ENCODE results near the gene ALG8.

ALG8 gene

DNA sequence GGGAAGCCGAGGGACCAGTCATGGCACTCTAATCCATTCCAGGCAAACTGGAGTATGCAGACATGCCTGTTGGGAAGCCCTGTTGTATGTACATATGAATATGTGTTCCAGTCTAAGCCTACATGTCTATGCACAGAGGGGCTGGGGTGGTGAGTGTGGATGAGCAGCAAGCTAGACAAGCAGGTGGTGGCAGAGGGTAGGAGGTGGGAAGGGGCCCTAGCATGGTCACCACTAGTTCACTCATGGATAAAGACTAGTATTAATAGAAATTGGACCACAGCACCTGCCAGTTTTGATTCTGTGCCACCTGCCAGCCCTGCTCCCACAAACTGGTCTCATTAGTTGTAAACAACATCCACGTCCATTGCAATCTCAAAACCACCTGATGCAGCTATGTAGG is 74.2 kb downstream of the ALG8 start:
- Histone ChIP-seq H3K27ac (ENCODE audit: low read length, poor library complexity, severe bottlenecking) (no peak overlapping the region), H3K23ac (ENCODE audit: low read length in 2 of 2) (peak overlapping the region in 1 of 2 experiments; percentile 50), H4K8ac (ENCODE audit: low read length) (no peak overlapping the region), H2BK5ac (ENCODE audit: low read depth, low read length, poor library complexity, severe bottlenecking) (no peak overlapping the region), H3K4ac (ENCODE audit: low read depth in 1 of 2, low read length in 2 of 2) (no peak overlapping the region), H2BK12ac (ENCODE audit: low read length in 2 of 2) (no peak overlapping the region), H3K9ac (ENCODE audit: low read length) (no peak overlapping the region), H3K18ac (ENCODE audit: low read depth in 1 of 2, low read length in 2 of 2) (no peak overlapping the region), H3K4me3 (ENCODE audit: insufficient read depth in 1 of 2, low read depth in 1 of 2, low read length in 2 of 2) (no peak overlapping the region), H2BK120ac (ENCODE audit: low read depth, low read length) (no peak overlapping the region), H2BK15ac (ENCODE audit: low read depth, poor library complexity, severe bottlenecking) (no peak overlapping the region), H3K4me2 (ENCODE audit: low read length, poor library complexity, severe bottlenecking) (no peak overlapping the region), H2AK5ac (ENCODE audit: low read length, severe bottlenecking) (no peak overlapping the region), H3K79me1 (replicated peaks; ENCODE audit: low read length, poor library complexity, severe bottlenecking) (peaks cover 4% of the 10 kb centered on the region), H2AFZ (ENCODE audit: low read depth, low read length) (no peak overlapping the region), H3K4me1 (ENCODE audit: control insufficient read depth, insufficient read depth, low read depth, low read length) (no peaks in the 10 kb centered on the region), H3K36me3 (ENCODE audit: control insufficient read depth in 1 of 2, insufficient read depth in 2 of 2, low read depth in 1 of 2, low read length in 2 of 2) (peaks cover 15 to 27% of the 10 kb centered on the region in 2 experiments), H3K14ac (ENCODE audit: low read length in 2 of 2) (no peak overlapping the region), H4K91ac (ENCODE audit: low read length) (no peak overlapping the region), H3K27me3 (ENCODE audit: control insufficient read depth in 1 of 2, insufficient read depth in 1 of 2, low read length in 2 of 2) (no peaks in the 10 kb centered on the region), H3K9me3 (ENCODE audit: control insufficient read depth, low read length) (no peaks in the 10 kb centered on the region)
- no peak for DNase-seq
- 100% methylated on average over 2 of the region's 2 CpGs for WGBS

DNA sequence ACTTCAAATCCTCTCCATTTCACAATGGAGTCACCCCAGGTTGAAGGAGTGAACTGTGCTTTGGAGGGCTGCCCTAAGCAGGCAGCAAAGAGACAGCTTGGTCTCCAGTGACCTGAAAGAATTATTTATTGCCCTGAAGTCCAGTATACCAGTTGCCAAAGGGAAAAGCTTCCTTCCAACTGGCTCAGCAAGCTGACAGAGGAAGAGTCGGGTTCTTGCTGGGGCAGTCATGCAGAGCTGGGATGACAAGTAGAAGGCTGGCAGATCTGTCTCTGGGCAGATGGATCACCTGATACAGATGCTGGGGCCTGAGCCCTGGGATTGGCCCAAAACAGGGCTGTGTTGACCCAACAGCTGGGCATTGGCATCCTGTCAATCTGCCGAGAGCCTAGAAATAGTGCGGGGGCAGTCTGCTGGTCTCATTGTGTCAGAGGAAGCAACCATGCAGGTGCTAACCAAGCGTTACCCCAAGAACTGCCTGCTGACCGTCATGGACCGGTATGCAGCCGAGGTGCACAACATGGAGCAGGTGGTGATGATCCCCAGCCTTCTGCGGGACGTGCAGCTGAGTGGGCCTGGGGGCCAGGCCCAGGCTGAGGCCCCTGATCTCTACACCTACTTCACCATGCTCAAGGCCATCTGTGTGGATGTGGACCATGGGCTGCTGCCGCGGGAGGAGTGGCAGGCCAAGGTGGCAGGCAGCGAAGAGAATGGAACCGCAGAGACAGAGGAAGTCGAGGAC is 75.8 kb downstream of the ALG8 start, which contains the start of gene THRSP:
Gene THRSP (plus strand): TSS at position 422 of the 742 bp plus-strand sequence. CDS start 21 bp downstream, at position 443.
- Histone ChIP-seq H3K27me3 (ENCODE audit: control insufficient read depth in 1 of 2, insufficient read depth in 1 of 2, low read length in 2 of 2) (no peaks in the 10 kb centered on the region), H3K4me2 (ENCODE audit: low read length, poor library complexity, severe bottlenecking) (no peak within 1 kb of the TSS), H4K8ac (ENCODE audit: low read length) (peak within 1 kb of the TSS; percentile 14), H2AK5ac (ENCODE audit: low read length, severe bottlenecking) (no peak within 1 kb of the TSS), H3K4ac (ENCODE audit: low read depth in 1 of 2, low read length in 2 of 2) (no peak within 1 kb of the TSS), H3K27ac (ENCODE audit: low read length, poor library complexity, severe bottlenecking) (no peak within 1 kb of the TSS), H3K23ac (ENCODE audit: low read length in 2 of 2) (no peak within 1 kb of the TSS), H3K18ac (ENCODE audit: low read depth in 1 of 2, low read length in 2 of 2) (no peak within 1 kb of the TSS), H3K9me3 (ENCODE audit: control insufficient read depth, low read length) (no peaks in the 10 kb centered on the region), H3K4me1 (ENCODE audit: control insufficient read depth, insufficient read depth, low read depth, low read length) (no peaks in the 10 kb centered on the region), H3K36me3 (ENCODE audit: control insufficient read depth in 1 of 2, insufficient read depth in 2 of 2, low read depth in 1 of 2, low read length in 2 of 2) (peaks cover 9 to 11% of the 10 kb centered on the region in 2 experiments), H2BK15ac (ENCODE audit: low read depth, poor library complexity, severe bottlenecking) (no peak within 1 kb of the TSS), H2BK120ac (ENCODE audit: low read depth, low read length) (no peak within 1 kb of the TSS), H2BK5ac (ENCODE audit: low read depth, low read length, poor library complexity, severe bottlenecking) (no peak within 1 kb of the TSS), H3K79me1 (replicated peaks; ENCODE audit: low read length, poor library complexity, severe bottlenecking) (peaks cover 4% of the 10 kb centered on the region), H2BK12ac (ENCODE audit: low read length in 2 of 2) (no peak within 1 kb of the TSS), H2AFZ (ENCODE audit: low read depth, low read length) (no peak within 1 kb of the TSS), H3K9ac (ENCODE audit: low read length) (no peak within 1 kb of the TSS), H3K4me3 (ENCODE audit: insufficient read depth in 1 of 2, low read depth in 1 of 2, low read length in 2 of 2) (no peak within 1 kb of the TSS), H4K91ac (ENCODE audit: low read length) (no peak within 1 kb of the TSS), H3K14ac (ENCODE audit: low read length in 2 of 2) (no peak within 1 kb of the TSS)
- WGBS, result 96% methylated on average over 14 of the region's 14 CpGs
- DNase-seq, result no peak

DNA sequence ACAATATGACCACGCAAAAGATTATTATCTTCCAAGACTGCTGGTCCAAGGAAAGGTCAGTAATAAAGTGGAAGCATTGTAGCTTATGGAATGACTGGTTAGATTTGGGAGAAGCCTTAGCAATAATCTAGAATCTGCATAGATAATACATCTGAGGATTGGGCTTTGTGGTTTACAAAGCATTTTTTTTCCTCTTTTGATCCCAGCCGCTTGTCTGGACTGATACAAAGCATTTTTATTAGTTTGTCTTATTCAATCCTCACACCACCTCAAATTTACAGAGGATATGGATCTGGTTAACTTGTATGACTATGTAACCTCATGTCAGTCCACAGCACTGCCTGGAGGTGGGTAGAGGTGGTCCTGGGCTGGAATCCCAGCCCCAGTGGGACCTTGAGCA is 76.8 kb downstream of the ALG8 start:
- H2AFZ ChIP-seq (ENCODE audit: low read depth, low read length), result no peak overlapping the region
- no peak overlapping the region for H3K4me2 ChIP-seq (ENCODE audit: low read length, poor library complexity, severe bottlenecking)
- DNase-seq, result no peak
- no peaks in the 10 kb centered on the region for H3K9me3 ChIP-seq (ENCODE audit: control insufficient read depth, low read length)
- no peak overlapping the region for H3K9ac ChIP-seq (ENCODE audit: low read length)
- no peak overlapping the region for H2BK5ac ChIP-seq (ENCODE audit: low read depth, low read length, poor library complexity, severe bottlenecking)
- peak overlapping the region; percentile 14 for H4K8ac ChIP-seq (ENCODE audit: low read length)
- peaks cover 4% of the 10 kb centered on the region for H3K79me1 ChIP-seq (replicated peaks; ENCODE audit: low read length, poor library complexity, severe bottlenecking)
- no peak overlapping the region for H2BK120ac ChIP-seq (ENCODE audit: low read depth, low read length)
- no peak overlapping the region for H2BK15ac ChIP-seq (ENCODE audit: low read depth, poor library complexity, severe bottlenecking)
- no peak overlapping the region for H2BK12ac ChIP-seq (ENCODE audit: low read length in 2 of 2)
- no peak overlapping the region for H3K27ac ChIP-seq (ENCODE audit: low read length, poor library complexity, severe bottlenecking)
- H3K36me3 ChIP-seq (ENCODE audit: control insufficient read depth in 1 of 2, insufficient read depth in 2 of 2, low read depth in 1 of 2, low read length in 2 of 2), result peaks cover 5 to 7% of the 10 kb centered on the region in 2 experiments
- no peak overlapping the region for H4K91ac ChIP-seq (ENCODE audit: low read length)
- no peak overlapping the region for H2AK5ac ChIP-seq (ENCODE audit: low read length, severe bottlenecking)
- H3K18ac ChIP-seq (ENCODE audit: low read depth in 1 of 2, low read length in 2 of 2), result no peak overlapping the region
- no peak overlapping the region for H3K4me3 ChIP-seq (ENCODE audit: insufficient read depth in 1 of 2, low read depth in 1 of 2, low read length in 2 of 2)
- no peak overlapping the region for H3K14ac ChIP-seq (ENCODE audit: low read length in 2 of 2)
- no peak overlapping the region for H3K23ac ChIP-seq (ENCODE audit: low read length in 2 of 2)
- H3K27me3 ChIP-seq (ENCODE audit: control insufficient read depth in 1 of 2, insufficient read depth in 1 of 2, low read length in 2 of 2), result no peaks in the 10 kb centered on the region
- WGBS, result 100% methylated on average over 1 of the region's 2 CpGs
- H3K4me1 ChIP-seq (ENCODE audit: control insufficient read depth, insufficient read depth, low read depth, low read length), result no peaks in the 10 kb centered on the region
- H3K4ac ChIP-seq (ENCODE audit: low read depth in 1 of 2, low read length in 2 of 2), result no peak overlapping the region

DNA sequence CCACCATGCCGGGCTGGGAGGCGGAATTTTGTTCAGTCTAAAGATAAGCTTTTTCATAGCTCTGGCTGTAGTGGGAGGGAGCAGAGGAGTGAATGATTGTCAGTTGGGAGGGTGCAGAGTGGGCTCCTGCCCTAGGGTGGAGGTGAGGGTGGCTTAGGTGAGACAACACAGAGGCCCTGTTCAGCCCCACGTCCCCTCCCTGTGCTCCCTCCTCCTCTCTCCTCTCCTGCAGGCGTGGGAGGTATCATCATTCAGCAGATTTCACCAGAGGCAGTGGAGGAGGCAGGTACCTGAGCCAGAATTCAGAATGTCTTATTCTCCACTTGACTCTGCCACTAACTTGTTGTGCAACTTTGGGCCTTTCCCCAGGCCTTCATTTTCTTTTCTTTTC is 77.5 kb downstream of the ALG8 start:
- H3K9me3 ChIP-seq (ENCODE audit: control insufficient read depth, low read length), result no peaks in the 10 kb centered on the region
- H3K18ac ChIP-seq (ENCODE audit: low read depth in 1 of 2, low read length in 2 of 2), result no peak overlapping the region
- H4K8ac ChIP-seq (ENCODE audit: low read length), result no peak overlapping the region
- H3K23ac ChIP-seq (ENCODE audit: low read length in 2 of 2), result no peak overlapping the region
- 90% methylated on average over 4 of the region's 4 CpGs for WGBS
- peak overlapping the region; percentile 39 for H4K91ac ChIP-seq (ENCODE audit: low read length)
- no peak overlapping the region for H3K4ac ChIP-seq (ENCODE audit: low read depth in 1 of 2, low read length in 2 of 2)
- peaks cover 0 to 4% of the 10 kb centered on the region in 2 experiments for H3K36me3 ChIP-seq (ENCODE audit: control insufficient read depth in 1 of 2, insufficient read depth in 2 of 2, low read depth in 1 of 2, low read length in 2 of 2)
- no peak overlapping the region for H2BK5ac ChIP-seq (ENCODE audit: low read depth, low read length, poor library complexity, severe bottlenecking)
- no peak overlapping the region for H3K4me2 ChIP-seq (ENCODE audit: low read length, poor library complexity, severe bottlenecking)
- H3K14ac ChIP-seq (ENCODE audit: low read length in 2 of 2), result no peak overlapping the region
- no peak overlapping the region for H2BK12ac ChIP-seq (ENCODE audit: low read length in 2 of 2)
- no peak overlapping the region for H2BK120ac ChIP-seq (ENCODE audit: low read depth, low read length)
- H3K4me1 ChIP-seq (ENCODE audit: control insufficient read depth, insufficient read depth, low read depth, low read length), result no peaks in the 10 kb centered on the region
- no peak overlapping the region for H3K9ac ChIP-seq (ENCODE audit: low read length)
- DNase-seq, result no peak
- H3K4me3 ChIP-seq (ENCODE audit: insufficient read depth in 1 of 2, low read depth in 1 of 2, low read length in 2 of 2), result no peak overlapping the region
- H2BK15ac ChIP-seq (ENCODE audit: low read depth, poor library complexity, severe bottlenecking), result no peak overlapping the region
- H3K27ac ChIP-seq (ENCODE audit: low read length, poor library complexity, severe bottlenecking), result no peak overlapping the region
- H2AK5ac ChIP-seq (ENCODE audit: low read length, severe bottlenecking), result no peak overlapping the region
- H3K79me1 ChIP-seq (replicated peaks; ENCODE audit: low read length, poor library complexity, severe bottlenecking), result peaks cover 4% of the 10 kb centered on the region
- no peak overlapping the region for H2AFZ ChIP-seq (ENCODE audit: low read depth, low read length)
- no peaks in the 10 kb centered on the region for H3K27me3 ChIP-seq (ENCODE audit: control insufficient read depth in 1 of 2, insufficient read depth in 1 of 2, low read length in 2 of 2)

All from mesenchymal stem cell (in vitro differentiated cells and primary cell).